ENCODE data around the gene ZCCHC24.

DNA sequence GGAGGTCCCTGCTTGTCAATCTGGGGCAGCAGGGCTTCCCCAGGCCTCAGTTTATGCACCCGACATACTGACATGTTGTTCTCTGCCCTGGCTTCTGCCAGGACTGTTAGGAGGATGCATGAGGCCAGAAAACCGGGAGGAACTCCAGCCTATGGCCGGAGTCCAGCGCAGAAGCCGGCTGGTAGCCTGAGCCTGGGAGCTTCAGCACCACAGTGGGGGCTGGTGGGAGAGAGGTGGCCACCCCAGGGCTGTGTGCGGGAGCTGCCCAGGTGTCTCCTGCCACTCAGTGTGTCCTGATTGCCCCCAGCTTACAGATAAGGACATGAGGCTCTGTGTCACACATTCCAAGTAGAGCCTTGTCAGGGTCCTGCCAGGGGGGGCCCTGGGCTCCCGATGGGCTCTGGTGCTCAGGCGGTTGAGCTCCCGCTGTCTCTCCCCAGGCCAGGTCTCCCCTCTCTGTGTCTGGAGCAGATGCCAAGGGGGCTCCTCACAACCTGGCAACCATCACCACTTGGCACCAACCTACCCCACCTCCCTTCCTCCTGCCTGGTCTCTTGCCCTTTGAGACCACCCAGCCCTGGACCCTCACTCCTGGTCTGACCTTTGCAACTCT is 65.8 kb downstream of the ZCCHC24 start:
- TF ChIP-seq GABPA (IDR thresholded peaks at IDR 0.05 in 1 of 2, conservative IDR thresholded peaks at IDR 0.05 in 1 of 2) (no peak), JUND (IDR thresholded peaks at IDR 0.05) (no peak), ZBTB33 (IDR thresholded peaks at IDR 0.05) (no peak), EGR1 (IDR thresholded peaks at IDR 0.05; ENCODE audit: low read depth in 2 of 2) (no peak), FOXA1 (IDR thresholded peaks at IDR 0.05) (no peak), SP1 (IDR thresholded peaks at IDR 0.05) (no peak), ATF3 (IDR thresholded peaks at IDR 0.05) (no peak), TAF1 (conservative IDR thresholded peaks at IDR 0.05) (no peak), YY1 (IDR thresholded peaks at IDR 0.05) (no peak), REST (IDR thresholded peaks at IDR 0.05) (peak; percentile 78), RAD21 (IDR thresholded peaks at IDR 0.05) (peak; percentile 4 to 30), NR2F2 (IDR thresholded peaks at IDR 0.05) (no peak), RXRA (IDR thresholded peaks at IDR 0.05) (no peak)
- TF ChIP-seq, protein P1, sequence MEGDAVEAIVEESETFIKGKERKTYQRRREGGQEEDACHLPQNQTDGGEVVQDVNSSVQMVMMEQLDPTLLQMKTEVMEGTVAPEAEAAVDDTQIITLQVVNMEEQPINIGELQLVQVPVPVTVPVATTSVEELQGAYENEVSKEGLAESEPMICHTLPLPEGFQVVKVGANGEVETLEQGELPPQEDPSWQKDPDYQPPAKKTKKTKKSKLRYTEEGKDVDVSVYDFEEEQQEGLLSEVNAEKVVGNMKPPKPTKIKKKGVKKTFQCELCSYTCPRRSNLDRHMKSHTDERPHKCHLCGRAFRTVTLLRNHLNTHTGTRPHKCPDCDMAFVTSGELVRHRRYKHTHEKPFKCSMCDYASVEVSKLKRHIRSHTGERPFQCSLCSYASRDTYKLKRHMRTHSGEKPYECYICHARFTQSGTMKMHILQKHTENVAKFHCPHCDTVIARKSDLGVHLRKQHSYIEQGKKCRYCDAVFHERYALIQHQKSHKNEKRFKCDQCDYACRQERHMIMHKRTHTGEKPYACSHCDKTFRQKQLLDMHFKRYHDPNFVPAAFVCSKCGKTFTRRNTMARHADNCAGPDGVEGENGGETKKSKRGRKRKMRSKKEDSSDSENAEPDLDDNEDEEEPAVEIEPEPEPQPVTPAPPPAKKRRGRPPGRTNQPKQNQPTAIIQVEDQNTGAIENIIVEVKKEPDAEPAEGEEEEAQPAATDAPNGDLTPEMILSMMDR (IDR thresholded peaks at IDR 0.05; ENCODE audit: low read depth, low read length, missing input control): no peak

All from liver (tissue), 3 donors.